Right lobe of liver (tissue), 6 donors: ENCODE data around the gene EYA2. TPM values are rescaled to one million over a fixed set of nuclear protein-coding genes. Genes with fewer than 3 reads are reported as not detected.

Experiments
- ATAC-seq, 4 donors: fragments of 200-7000 bp; cut with Tn5 transposase; one replicate each; pipeline ENCODE4 v1.9.1; 2020; ENCODE audit warnings: mild to moderate bottlenecking in 4 of 4, moderate library complexity in 4 of 4
- DNase-seq, 3 donors: peaks; one replicate each; pipeline ENCODE4 v3.0.0-alpha.2; 2020
- H3K27ac ChIP-seq, 3 donors: fragments of 200-600 bp; one replicate each; pipeline ENCODE4 v1.8.0; 2022
- H3K27me3 ChIP-seq, 2 donors: fragments of 200-600 bp; one replicate each; pipeline ENCODE4 v1.8.0; 2022
- H3K36me3 ChIP-seq, 4 donors: fragments of 200-600 bp; sonication (generic) in 1 of 4; one replicate each; pipeline versions ENCODE4 v1.5.1 to v1.8.0; 2017 to 2022; ENCODE audit warnings: control low read depth in 1 of 4
- H3K4me1 ChIP-seq, 4 donors: fragments of 200-600 bp; sonication (generic) in 1 of 4; one replicate each; pipeline versions ENCODE4 v1.5.1 to v1.8.0; 2017 to 2022; ENCODE audit warnings: control low read depth in 1 of 4
- H3K4me3 ChIP-seq, 3 donors: fragments of 200-600 bp; one replicate each; pipeline ENCODE4 v1.8.0; 2022
- H3K9me3 ChIP-seq, 4 donors: fragments of 200-600 bp; sonication (generic) in 1 of 4; one replicate each; pipeline versions ENCODE4 v1.5.1 to v1.8.0; 2017 to 2022; ENCODE audit warnings: control low read depth in 1 of 4
- CTCF ChIP-seq, 4 donors: fragments of 200-600 bp in 3 of 4; fragments of 450-650 bp in 1 of 4; IDR thresholded peaks; one replicate each; pipeline versions ENCODE4 v1.5.1 to v1.8.0; 2016 to 2022; ENCODE audit warnings: antibody characterized with exemption in 4 of 4, mild to moderate bottlenecking in 2 of 4
- POLR2A ChIP-seq: fragments of 450-650 bp; IDR thresholded peaks from one replicate; pipeline ENCODE4 v1.6.1; 2017; ENCODE audit warnings: antibody characterized with exemption, mild to moderate bottlenecking
- WGBS: methylation state at CpG from one replicate; pipeline ENCODE4 v1.1.6; 2018; ENCODE audit warnings: low coverage, low lambda C conversion rate; ENCODE audit not compliant: insufficient coverage; ENCODE audit errors: missing lambda C conversion rate; 5-methylcytosine and 5-hydroxymethylcytosine counted together
- intact Hi-C, 2 donors: fragments of 100-400 bp; cut with DNase I; formaldehyde crosslinking; loops; one replicate each; pipeline versions ENCODE4 v1.11.2 to v1.14.1; 2022
- total RNA-seq, 6 experiments: library from RNA; depleted of rRNA in 2 of 6; stranded (reverse); fragments of >200 nt in 2 of 6; fragmentation: NEBNext Ultra II Directional in 3 of 6; extraction: Animal tissue kit (Norgen Biotek cat#: 25700) in 3 of 6; gene quantifications; one replicate each; pipeline versions ENCODE4 v1.1.0 to v1.2.4, GENCODE V29; 2016 to 2023
- donor health status: DM: no; HTN: yes; CAD: no.
- donor health status: DM: no; HTN: no; CAD: no.
- donor health status: DM: no; HTN: no; CAD: no.
- donor health status: DM: no; HTN: yes; CAD: no.
- donor health status: DM: no; HTN: yes; CAD: no.

Gene EYA2
- total RNA-seq, 6 experiments from 2014 or later: 0.12 to 3.0 (median 0.49) TPM

GRCh38 chr20:47044938-47045337 is 150.3 kb downstream of the EYA2 start:
- ATAC-seq: no peak
- no peak for DNase-seq
- H3K36me3 ChIP-seq: no peaks in the 10 kb centered on the region
- no peaks in the 10 kb centered on the region for H3K4me1 ChIP-seq
- no peaks in the 10 kb centered on the region for H3K27me3 ChIP-seq
- intact Hi-C loops: no loop called here
- H3K9me3 ChIP-seq: no peaks in the 10 kb centered on the region
- 100% methylated on average over 1 of the region's 1 CpG for WGBS
- no peak for TF ChIP-seq CTCF (IDR thresholded peaks at IDR 0.05)
- TF ChIP-seq POLR2A: no peak
- no peak overlapping the region for H3K27ac ChIP-seq
- no peak overlapping the region for H3K4me3 ChIP-seq

DNA sequence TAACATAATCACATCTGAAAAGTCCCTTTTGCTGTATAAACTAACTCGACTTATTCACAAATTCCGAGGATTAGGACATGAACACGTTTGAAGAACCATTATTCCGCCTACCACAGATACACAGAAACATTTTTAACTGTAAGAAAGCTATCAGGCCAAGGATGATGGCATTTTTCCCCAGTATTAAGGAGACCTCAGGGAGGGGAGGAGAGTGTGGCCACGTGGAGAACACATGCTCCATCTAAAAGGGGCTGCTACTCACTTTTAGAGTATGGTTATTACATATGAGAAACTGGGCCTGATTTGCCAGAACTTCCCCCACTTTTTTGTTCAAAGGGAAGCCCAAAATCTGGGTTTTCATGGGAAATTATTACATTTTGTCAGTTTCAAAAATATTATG is 153.4 kb downstream of the EYA2 start:
- Histone ChIP-seq H3K4me1 (no peaks in the 10 kb centered on the region), H3K36me3 (no peaks in the 10 kb centered on the region), H3K27me3 (no peaks in the 10 kb centered on the region), H3K9me3 (no peaks in the 10 kb centered on the region), H3K4me3 (no peak overlapping the region), H3K27ac (no peak overlapping the region)
- DNase-seq: no peak
- intact Hi-C loops: no loop called here
- no peak for ATAC-seq
- no peak for TF ChIP-seq CTCF (IDR thresholded peaks at IDR 0.05)
- 67% methylated on average over 5 of the region's 5 CpGs for WGBS

DNA sequence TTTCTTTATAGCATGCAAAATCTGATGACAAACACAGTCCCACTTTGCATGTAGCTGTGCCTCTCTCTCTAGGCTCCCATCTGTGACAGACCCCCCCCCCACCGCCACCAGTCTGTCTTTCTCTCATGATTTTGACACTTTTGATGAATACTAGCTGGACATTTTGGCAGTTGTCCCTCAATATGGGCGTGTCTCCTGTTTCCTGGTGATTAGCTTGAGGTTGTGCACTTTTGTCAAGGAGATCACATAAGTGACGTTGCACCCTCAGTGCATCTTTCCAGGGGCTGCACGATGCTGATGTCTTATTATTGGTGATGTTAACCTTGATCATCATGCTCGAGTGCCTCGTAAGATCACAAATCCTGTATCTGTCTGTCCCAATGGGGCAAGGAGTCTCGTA is 155.1 kb downstream of the EYA2 start:
- no peak for TF ChIP-seq CTCF (IDR thresholded peaks at IDR 0.05)
- TF ChIP-seq POLR2A: no peak
- Histone ChIP-seq H3K27me3 (no peaks in the 10 kb centered on the region), H3K4me1 (no peaks in the 10 kb centered on the region), H3K27ac (no peak overlapping the region), H3K9me3 (no peaks in the 10 kb centered on the region), H3K4me3 (no peak overlapping the region), H3K36me3 (no peaks in the 10 kb centered on the region)
- DNase-seq: no peak
- WGBS: 37% methylated on average over 7 of the region's 7 CpGs
- intact Hi-C loops: no loop called here
- ATAC-seq: no peak

DNA sequence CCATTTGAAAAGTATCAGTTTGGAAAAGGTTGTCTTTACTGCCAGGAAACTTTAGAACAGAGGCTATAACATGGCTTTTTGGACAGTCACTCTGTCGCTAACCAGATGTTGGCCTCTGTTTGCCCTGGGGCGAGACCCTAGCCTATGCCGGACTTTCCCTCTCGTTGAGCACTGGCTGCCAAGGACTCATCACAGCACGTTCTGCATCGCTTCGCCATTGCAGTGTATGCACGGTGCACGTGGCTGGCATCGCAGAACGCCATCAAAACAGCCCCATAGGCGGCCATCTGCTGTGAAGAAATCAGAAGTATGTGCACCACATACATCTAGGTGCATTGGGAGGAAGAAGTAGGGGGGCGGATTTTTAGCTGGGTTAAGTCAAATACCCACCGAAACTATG is 156.4 kb downstream of the EYA2 start:
- Histone ChIP-seq H3K27me3 (no peaks in the 10 kb centered on the region), H3K27ac (no peak overlapping the region), H3K4me1 (no peaks in the 10 kb centered on the region), H3K36me3 (no peaks in the 10 kb centered on the region), H3K9me3 (no peaks in the 10 kb centered on the region), H3K4me3 (no peak overlapping the region)
- DNase-seq (no peak), ATAC-seq (no peak)
- intact Hi-C loops: no loop called here
- 55% methylated on average over 9 of the region's 14 CpGs for WGBS
- TF ChIP-seq CTCF (IDR thresholded peaks at IDR 0.05): no peak
- no peak for TF ChIP-seq POLR2A

DNA sequence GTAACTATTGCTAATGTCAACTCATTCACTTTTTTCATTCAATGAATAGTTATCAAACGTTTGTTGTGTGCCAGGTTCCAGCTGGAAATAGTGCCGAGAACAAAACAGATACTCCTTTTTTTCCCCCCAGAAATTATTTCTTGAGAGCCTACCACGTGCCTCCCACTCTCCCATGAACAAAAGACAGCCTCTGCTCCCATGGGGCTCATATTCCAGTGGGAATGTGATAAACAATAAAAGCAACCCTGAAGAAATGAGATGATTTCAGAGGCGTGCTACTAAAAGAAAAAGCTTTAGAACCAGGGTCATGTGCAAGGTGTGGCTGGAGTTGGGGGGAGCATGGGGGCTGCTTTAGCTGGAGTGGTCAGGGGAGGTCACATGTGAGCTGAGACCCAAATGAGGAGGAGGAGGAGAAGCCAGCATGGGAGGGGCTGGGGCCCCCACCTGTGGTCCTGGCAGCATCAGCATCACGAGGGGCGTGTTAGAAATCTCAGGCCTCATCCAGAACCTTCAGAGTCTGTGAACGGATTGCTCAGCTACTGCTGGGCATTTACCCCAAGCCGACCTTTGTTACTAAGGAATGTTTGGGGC is 157.4 kb downstream of the EYA2 start:
- no peak for ATAC-seq
- no peaks in the 10 kb centered on the region for H3K4me1 ChIP-seq
- H3K27me3 ChIP-seq: no peaks in the 10 kb centered on the region
- H3K9me3 ChIP-seq: no peaks in the 10 kb centered on the region
- no peak for DNase-seq
- TF ChIP-seq CTCF (IDR thresholded peaks at IDR 0.05) (no peak), POLR2A (no peak)
- H3K36me3 ChIP-seq: no peaks in the 10 kb centered on the region
- intact Hi-C loops: no loop called here
- no peak overlapping the region for H3K27ac ChIP-seq
- 38% methylated on average over 4 of the region's 8 CpGs for WGBS
- no peak overlapping the region for H3K4me3 ChIP-seq
